H9 (cell line): ENCODE measurements around the gene PDZRN4. TPM values are rescaled to one million over a fixed set of nuclear protein-coding genes. Genes with fewer than 3 reads are reported as not detected.

Source experiments
- DNase-seq: peaks from one replicate; pipeline ENCODE4 v3.0.0-alpha.2; 2017
- H2AFZ ChIP-seq: one replicate; pipeline ENCODE4 v1.6.1; 2013; ENCODE audit warnings: mild to moderate bottlenecking, low read length, control low read depth, moderate library complexity
- H2AK5ac ChIP-seq: 2 replicates; pipeline ENCODE4 v1.6.1; 2013; ENCODE audit warnings: low read length, control low read depth, mixed read lengths; ENCODE audit not compliant: insufficient read length
- H2BK120ac ChIP-seq: one replicate; pipeline ENCODE4 v1.6.1; 2013; ENCODE audit warnings: low read depth, mild to moderate bottlenecking, low read length, control low read depth, inconsistent platforms; ENCODE audit not compliant: poor library complexity, severe bottlenecking
- H2BK12ac ChIP-seq: 2 replicates; pipeline ENCODE4 v1.6.1; 2013; ENCODE audit warnings: low read length, control low read depth, mixed read lengths, low read depth; ENCODE audit not compliant: insufficient read length
- H2BK15ac ChIP-seq: 2 replicates; pipeline ENCODE4 v1.6.1; 2013; ENCODE audit warnings: low read depth, low read length, control low read depth
- H2BK20ac ChIP-seq: one replicate; pipeline ENCODE4 v1.6.1; 2013; ENCODE audit warnings: low read depth, mild to moderate bottlenecking, low read length, control low read depth, inconsistent platforms; ENCODE audit not compliant: poor library complexity, severe bottlenecking
- H2BK5ac ChIP-seq: 2 replicates; pipeline ENCODE4 v1.6.1; 2013; ENCODE audit warnings: low read length, control low read depth, mixed read lengths; ENCODE audit not compliant: insufficient read length
- H3K14ac ChIP-seq: 2 replicates; pipeline ENCODE4 v1.6.1; 2013; ENCODE audit warnings: low read length, control low read depth; ENCODE audit not compliant: insufficient read depth
- H3K18ac ChIP-seq: 2 replicates; pipeline ENCODE4 v1.6.1; 2013; ENCODE audit warnings: low read depth, mild to moderate bottlenecking, mixed read lengths, low read length, control low read depth; ENCODE audit not compliant: insufficient read length
- H3K23ac ChIP-seq: 2 replicates; pipeline ENCODE4 v1.6.1; 2013; ENCODE audit warnings: low read length, control low read depth, mixed read lengths, low read depth; ENCODE audit not compliant: insufficient read length
- H3K23me2 ChIP-seq: 2 replicates; pipeline ENCODE4 v1.6.1; 2013; ENCODE audit warnings: low read depth, mild to moderate bottlenecking, mixed read lengths, low read length, control low read depth; ENCODE audit not compliant: insufficient read length, poor library complexity, severe bottlenecking
- H3K27ac ChIP-seq: 2 replicates; pipeline ENCODE4 v1.5.1; 2013; ENCODE audit warnings: low read length, control low read depth, mixed read lengths, low read depth; ENCODE audit not compliant: insufficient read length
- H3K27me3 ChIP-seq: 2 replicates; pipeline ENCODE4 v1.6.1; 2013; ENCODE audit warnings: low read length, control low read depth, inconsistent platforms; ENCODE audit not compliant: insufficient read depth
- H3K4ac ChIP-seq: 2 replicates; pipeline ENCODE4 v1.6.1; 2013; ENCODE audit warnings: low read depth, mild to moderate bottlenecking, control low read depth, inconsistent platforms, low read length, moderate library complexity
- H3K4me1 ChIP-seq: 2 replicates; pipeline ENCODE4 v1.6.1; 2013; ENCODE audit warnings: low read length, control low read depth, inconsistent platforms; ENCODE audit not compliant: insufficient read depth
- H3K4me2 ChIP-seq: 2 replicates; pipeline ENCODE4 v1.6.1; 2013; ENCODE audit warnings: low read length, control low read depth, mixed read lengths; ENCODE audit not compliant: insufficient read length, insufficient read depth
- H3K56ac ChIP-seq: 2 replicates; pipeline ENCODE4 v1.6.1; 2013; ENCODE audit warnings: low read depth, mild to moderate bottlenecking, mixed read lengths, low read length, control low read depth; ENCODE audit not compliant: insufficient read length
- H3K79me1 ChIP-seq: 2 replicates; pipeline ENCODE4 v1.6.1; 2013; ENCODE audit warnings: low read depth, mild to moderate bottlenecking, moderate library complexity, low read length, control low read depth, inconsistent platforms; ENCODE audit not compliant: insufficient read depth, poor library complexity, severe bottlenecking
- H3K79me2 ChIP-seq: 2 replicates; pipeline ENCODE4 v1.6.1; 2013; ENCODE audit warnings: low read length, control low read depth, inconsistent platforms; ENCODE audit not compliant: insufficient read depth
- H3K9ac ChIP-seq: 2 replicates; pipeline ENCODE4 v1.6.1; 2013; ENCODE audit warnings: low read length, control low read depth, mixed read lengths; ENCODE audit not compliant: insufficient read length; ENCODE audit errors: extremely low read depth
- H3K9me3 ChIP-seq: one replicate; pipeline ENCODE4 v1.6.1; 2013; ENCODE audit warnings: low read depth, low read length, inconsistent platforms; ENCODE audit not compliant: control insufficient read depth
- H3T11ph ChIP-seq: one replicate; pipeline ENCODE4 v1.6.1; 2013; ENCODE audit warnings: mild to moderate bottlenecking, low read length, control low read depth, inconsistent platforms
- H4K20me1 ChIP-seq: one replicate; pipeline ENCODE4 v1.6.1; 2013; ENCODE audit not compliant: control insufficient read depth, insufficient read length, insufficient read depth
- H4K5ac ChIP-seq: 2 replicates; pipeline ENCODE4 v1.6.1; 2013; ENCODE audit warnings: low read depth, mild to moderate bottlenecking, mixed read lengths, low read length, control low read depth; ENCODE audit not compliant: insufficient read length
- H4K8ac ChIP-seq: replicated peaks from 2 replicates; pipeline ENCODE4 v1.6.1; 2013; ENCODE audit warnings: low read length, control low read depth, mixed read lengths, low read depth; ENCODE audit not compliant: insufficient read length
- H4K91ac ChIP-seq: 2 replicates; pipeline ENCODE4 v1.6.1; 2013; ENCODE audit warnings: low read depth, mild to moderate bottlenecking, moderate library complexity, mixed read lengths, low read length, control low read depth; ENCODE audit not compliant: insufficient read length
- H3K27ac Mint-ChIP-seq, 3 experiments: 2 replicates in 2 of 3; 3 replicates in 1 of 3; pipeline ENCODE4 v1.8.0; 2020 to 2021; ENCODE audit warnings: mixed read lengths in 3 of 3, mild to moderate bottlenecking in 1 of 3, moderate library complexity in 1 of 3
- H3K27me3 Mint-ChIP-seq: 2 replicates; pipeline ENCODE4 v1.8.0; 2021; ENCODE audit warnings: low read depth, mild to moderate bottlenecking, moderate library complexity, mixed read lengths
- H3K36me3 Mint-ChIP-seq, 3 experiments: 2 replicates in 2 of 3; 3 replicates in 1 of 3; pipeline ENCODE4 v1.8.0; 2020 to 2021; ENCODE audit warnings: low read depth in 3 of 3, mixed read lengths in 3 of 3; ENCODE audit not compliant: insufficient read depth in 1 of 3
- H3K4me1 Mint-ChIP-seq, 2 experiments: 2 replicates each; pipeline ENCODE4 v1.8.0; 2020; ENCODE audit warnings: mixed read lengths in 2 of 2
- H3K4me3 Mint-ChIP-seq, 2 experiments: 2 replicates in 1 of 2; 3 replicates in 1 of 2; pipeline ENCODE4 v1.8.0; 2020 to 2021; ENCODE audit warnings: mild to moderate bottlenecking in 2 of 2, mixed read lengths in 2 of 2, moderate library complexity in 1 of 2
- H3K9me3 Mint-ChIP-seq, 2 experiments: 2 replicates in 1 of 2; 3 replicates in 1 of 2; pipeline ENCODE4 v1.8.0; 2020; ENCODE audit warnings: mild to moderate bottlenecking in 2 of 2, mixed read lengths in 2 of 2, moderate library complexity in 1 of 2
- CTCF ChIP-seq: fragments of 200-600 bp; sonication (generic); conservative IDR thresholded peaks from 3 replicates; pipeline ENCODE4 v1.8.0; 2021; ENCODE audit warnings: antibody characterized with exemption, mild to moderate bottlenecking
- WGBS: extraction: QIAGEN DNeasy Blood & Tissue Kit; methylation state at CpG from one replicate; pipeline ENCODE4 v1.1.7; 2013; ENCODE audit warnings: missing lambda C conversion rate, low lambda C conversion rate, mixed read lengths; ENCODE audit not compliant: insufficient read length; ENCODE audit errors: extremely low coverage; 5-methylcytosine and 5-hydroxymethylcytosine counted together
- total RNA-seq: library from RNA; stranded (reverse); gene quantifications from 2 replicates; pipeline ENCODE4 v1.2.1, GENCODE V29; 2021

PDZRN4 gene
- total RNA-seq, 1 experiment from 2014 or later, result not detected

GRCh38 chr12:41141104-41141503, 47.0 kb upstream of the PDZRN4 start:
- Histone ChIP-seq H2BK5ac (no peak overlapping the region), H3K4me2 (no peak overlapping the region), H4K5ac (no peak overlapping the region), H2BK15ac (no peak overlapping the region), H3K79me2 (no peaks in the 10 kb centered on the region), H4K20me1 (no peaks in the 10 kb centered on the region), H3K27ac (no peak overlapping the region), H3K4ac (no peak overlapping the region), H2AK5ac (no peak overlapping the region), H3T11ph (no peak overlapping the region), H3K56ac (no peak overlapping the region), H2BK20ac (no peak overlapping the region), H4K91ac (no peak overlapping the region), H3K23ac (no peak overlapping the region), H3K27me3 (no peaks in the 10 kb centered on the region), H2AFZ (no peak overlapping the region), H2BK12ac (no peak overlapping the region), H3K23me2 (no peaks in the 10 kb centered on the region), H2BK120ac (no peak overlapping the region), H3K79me1 (no peaks in the 10 kb centered on the region), H3K9me3 (no peaks in the 10 kb centered on the region), H4K8ac (no peak overlapping the region), H3K14ac (no peak overlapping the region), H3K18ac (no peak overlapping the region), H3K4me1 (no peaks in the 10 kb centered on the region), H3K9ac (no peak overlapping the region)
- no peak for DNase-seq
- Mint-ChIP-seq H3K4me3 (no peak overlapping the region), H3K27me3 (no peaks in the 10 kb centered on the region), H3K36me3 (no peaks in the 10 kb centered on the region), H3K4me1 (peaks cover 0 to 2% of the 10 kb centered on the region in 2 experiments; a peak in 1 of 4 replicates), H3K9me3 (peaks cover 2% of the 10 kb centered on the region in 2 experiments; a peak in 2 of 5 replicates), H3K27ac (no peak overlapping the region)
- WGBS, result 100% methylated on average over 1 of the region's 2 CpGs
- no peak for TF ChIP-seq CTCF
